Activated naive CD8-positive, alpha-beta T cell treated with anti-CD3 and anti-CD28 coated beads, Interleukin-2, amount 10 ng/mL, durations not matched to agents 7 days and 5 days (primary cell): ENCODE data around the gene SDC3. TPM values are rescaled to one million over a fixed set of nuclear protein-coding genes. Genes with fewer than 3 reads are reported as not detected.

Experiments
- ATAC-seq: fragments of 150-1000 bp; cut with Tn5 transposase; one replicate; pipeline ENCODE4 v1.10.0; 2021; ENCODE audit warnings: low read depth, moderate library complexity
- POLR2A ChIA-PET: fragments of 350-600 bp; sonication (Branson Sonifier 250); formaldehyde crosslinking; loops from one replicate; lab custom pipeline; 2021; ENCODE audit warnings: antibody characterized with exemption; lab: Charles Lee
- DNase-seq: peaks from one replicate; pipeline ENCODE4 v3.0.0; 2021
- H3K27ac Mint-ChIP-seq: one replicate; pipeline ENCODE4 v1.8.0; 2022; ENCODE audit warnings: mild to moderate bottlenecking, mixed read lengths
- H3K27me3 Mint-ChIP-seq: one replicate; pipeline ENCODE4 v1.8.0; 2022; ENCODE audit warnings: mild to moderate bottlenecking, moderate library complexity, mixed read lengths
- H3K36me3 Mint-ChIP-seq: one replicate; pipeline ENCODE4 v1.8.0; 2021; ENCODE audit warnings: mild to moderate bottlenecking, mixed read lengths
- H3K4me1 Mint-ChIP-seq: one replicate; pipeline ENCODE4 v1.8.0; 2021; ENCODE audit warnings: mixed read lengths
- H3K4me3 Mint-ChIP-seq: one replicate; pipeline ENCODE4 v1.8.0; 2022; ENCODE audit warnings: mild to moderate bottlenecking, moderate library complexity, mixed read lengths
- H3K9me3 Mint-ChIP-seq: one replicate; pipeline ENCODE4 v1.8.0; 2021; ENCODE audit warnings: mixed read lengths
- total RNA-seq, 2 experiments: library from RNA; stranded (reverse); gene quantifications; one replicate each; pipeline ENCODE4 v1.2.3, GENCODE V29; 2021

Gene SDC3
- total RNA-seq, 2 experiments from 2014 or later: 0.51 to 0.55 TPM

DNA sequence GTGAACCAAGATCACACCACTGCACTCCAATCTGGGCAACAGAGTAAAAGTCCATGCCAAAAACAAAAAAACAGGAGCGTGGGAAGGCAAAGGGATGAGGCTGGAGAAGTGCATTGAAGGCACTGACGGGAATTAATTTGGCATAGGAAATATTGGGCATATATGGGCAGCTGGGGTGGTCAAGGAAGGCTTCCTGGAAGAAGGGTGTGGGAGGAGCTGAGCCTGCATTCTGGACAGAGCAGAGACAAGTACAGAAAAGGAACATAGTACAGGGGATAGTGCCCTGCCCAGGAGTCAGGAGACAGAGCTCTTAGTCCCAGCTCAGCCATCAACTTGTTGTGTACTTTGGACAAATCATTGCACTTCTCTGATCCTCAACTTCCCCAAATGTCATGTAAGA is 11.7 kb downstream of the SDC3 start:
- H3K9me3 Mint-ChIP-seq: no peaks in the 10 kb centered on the region
- H3K27ac Mint-ChIP-seq: no peak overlapping the region
- H3K36me3 Mint-ChIP-seq: no peaks in the 10 kb centered on the region
- DNase-seq (no peak), ATAC-seq (no peak)
- peaks cover 10% of the 10 kb centered on the region for H3K27me3 Mint-ChIP-seq
- POLR2A ChIA-PET: no interaction called here
- H3K4me3 Mint-ChIP-seq: no peak overlapping the region
- H3K4me1 Mint-ChIP-seq: no peaks in the 10 kb centered on the region

GRCh38 chr1:30895944-30896660 is 12.5 kb downstream of the SDC3 start:
- no peaks in the 10 kb centered on the region for H3K4me1 Mint-ChIP-seq
- H3K27me3 Mint-ChIP-seq: peaks cover 13% of the 10 kb centered on the region
- H3K27ac Mint-ChIP-seq: no peak overlapping the region
- H3K36me3 Mint-ChIP-seq: no peaks in the 10 kb centered on the region
- H3K4me3 Mint-ChIP-seq: no peak overlapping the region
- POLR2A ChIA-PET: no interaction called here
- DNase-seq: no peak
- no peaks in the 10 kb centered on the region for H3K9me3 Mint-ChIP-seq
- ATAC-seq: no peak

DNA sequence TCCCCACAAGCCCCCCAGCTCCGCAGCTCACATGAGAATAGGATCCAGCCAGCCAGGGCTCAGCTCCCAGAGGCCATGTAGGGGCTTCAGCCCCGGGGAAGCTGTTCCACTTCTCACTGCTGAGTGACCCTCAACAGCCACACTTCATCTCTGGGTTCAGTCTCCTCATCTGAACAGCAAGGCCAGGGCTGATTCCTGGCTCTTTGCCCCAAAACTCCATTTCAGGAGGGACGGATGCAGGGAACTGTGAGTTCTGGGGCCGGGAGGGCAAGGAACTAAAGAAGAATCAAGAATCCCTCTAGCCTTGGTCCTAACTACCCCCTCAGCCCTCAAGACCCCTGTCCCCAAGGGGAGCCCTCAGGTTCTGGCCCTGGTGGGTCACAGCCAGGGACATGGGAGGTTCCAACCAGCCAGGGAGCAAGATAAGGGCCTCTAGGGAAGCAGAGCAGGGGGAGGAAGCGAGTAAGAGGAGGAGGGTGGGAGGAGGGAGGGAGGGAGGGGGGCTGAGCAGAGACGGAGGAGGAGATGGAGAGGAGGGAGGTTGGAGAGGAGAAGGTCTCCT is 13.1 kb downstream of the SDC3 start:
- Mint-ChIP-seq H3K27ac (no peak overlapping the region), H3K4me1 (no peaks in the 10 kb centered on the region), H3K27me3 (peaks cover 16% of the 10 kb centered on the region), H3K4me3 (no peak overlapping the region), H3K36me3 (no peaks in the 10 kb centered on the region), H3K9me3 (no peaks in the 10 kb centered on the region)
- POLR2A ChIA-PET: no interaction called here
- ATAC-seq (no peak), DNase-seq (no peak)

- no peak overlapping the region for H3K4me3 Mint-ChIP-seq
- no peak overlapping the region for H3K27ac Mint-ChIP-seq
- DNase-seq: no peak
- no peaks in the 10 kb centered on the region for H3K36me3 Mint-ChIP-seq
- peaks cover 21% of the 10 kb centered on the region for H3K27me3 Mint-ChIP-seq
- no peak for ATAC-seq
- H3K4me1 Mint-ChIP-seq: no peaks in the 10 kb centered on the region
- POLR2A ChIA-PET: no interaction called here
- no peaks in the 10 kb centered on the region for H3K9me3 Mint-ChIP-seq
Observed at GRCh38 chr1:30894508-30894973, 14.0 kb downstream of the SDC3 start.

- H3K9me3 Mint-ChIP-seq: no peaks in the 10 kb centered on the region
- ATAC-seq (no peak), DNase-seq (no peak)
- H3K4me1 Mint-ChIP-seq: no peaks in the 10 kb centered on the region
- H3K27me3 Mint-ChIP-seq: peaks cover 21% of the 10 kb centered on the region
- no peak overlapping the region for H3K4me3 Mint-ChIP-seq
- H3K27ac Mint-ChIP-seq: no peak overlapping the region
- H3K36me3 Mint-ChIP-seq: no peaks in the 10 kb centered on the region
- POLR2A ChIA-PET: no interaction called here
Observed at GRCh38 chr1:30893776-30894507, 14.6 kb downstream of the SDC3 start.

GRCh38 chr1:30892671-30893073 is 15.9 kb downstream of the SDC3 start:
- POLR2A ChIA-PET: no interaction called here
- H3K9me3 Mint-ChIP-seq: no peaks in the 10 kb centered on the region
- no peak for DNase-seq
- ATAC-seq: no peak
- H3K27ac Mint-ChIP-seq: no peak overlapping the region
- no peaks in the 10 kb centered on the region for H3K36me3 Mint-ChIP-seq
- no peaks in the 10 kb centered on the region for H3K4me1 Mint-ChIP-seq
- peaks cover 18% of the 10 kb centered on the region for H3K27me3 Mint-ChIP-seq
- no peak overlapping the region for H3K4me3 Mint-ChIP-seq

GRCh38 chr1:30891227-30891552 is 17.4 kb downstream of the SDC3 start:
- Mint-ChIP-seq H3K4me3 (no peak overlapping the region), H3K4me1 (no peaks in the 10 kb centered on the region), H3K27ac (no peak overlapping the region), H3K9me3 (no peaks in the 10 kb centered on the region), H3K27me3 (peaks cover 22% of the 10 kb centered on the region), H3K36me3 (no peaks in the 10 kb centered on the region)
- POLR2A ChIA-PET: no interaction called here
- ATAC-seq (no peak), DNase-seq (no peak)

- H3K4me3 Mint-ChIP-seq: no peak overlapping the region
- H3K4me1 Mint-ChIP-seq: no peaks in the 10 kb centered on the region
- ATAC-seq: no peak
- H3K27ac Mint-ChIP-seq: no peak overlapping the region
- no peaks in the 10 kb centered on the region for H3K9me3 Mint-ChIP-seq
- DNase-seq: no peak
- peaks cover 21% of the 10 kb centered on the region for H3K27me3 Mint-ChIP-seq
- POLR2A ChIA-PET: no interaction called here
- H3K36me3 Mint-ChIP-seq: no peaks in the 10 kb centered on the region
Observed at GRCh38 chr1:30890502-30891226, 17.9 kb downstream of the SDC3 start.

DNA sequence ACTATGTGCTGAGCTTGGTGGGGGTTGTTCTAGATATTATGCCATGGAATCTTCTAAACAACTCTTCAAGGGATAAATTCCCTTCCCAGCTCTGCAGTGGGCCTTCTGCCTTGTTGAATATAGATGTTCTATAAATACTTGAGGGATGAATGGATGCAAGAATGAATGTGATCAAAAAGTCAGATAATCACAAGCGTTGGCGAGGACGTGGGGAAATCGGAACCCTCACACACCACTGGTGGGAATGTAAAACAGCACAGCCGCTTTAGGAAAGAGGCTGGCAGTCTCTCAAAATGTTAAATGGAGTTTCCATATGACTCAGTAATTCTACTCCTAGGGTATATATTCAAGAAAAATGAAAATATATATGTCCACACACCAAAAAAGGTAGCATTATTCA is 19.0 kb downstream of the SDC3 start:
- no peak overlapping the region for H3K27ac Mint-ChIP-seq
- H3K36me3 Mint-ChIP-seq: no peaks in the 10 kb centered on the region
- H3K4me3 Mint-ChIP-seq: no peak overlapping the region
- DNase-seq: no peak
- peaks cover 22% of the 10 kb centered on the region for H3K27me3 Mint-ChIP-seq
- POLR2A ChIA-PET: interaction anchor here (0.5 kb wide), 1 partner anchor 418 kb away, joined by 3 read pairs; no protein-coding TSS in a partner anchor
- no peaks in the 10 kb centered on the region for H3K9me3 Mint-ChIP-seq
- no peak for ATAC-seq
- no peaks in the 10 kb centered on the region for H3K4me1 Mint-ChIP-seq

DNA sequence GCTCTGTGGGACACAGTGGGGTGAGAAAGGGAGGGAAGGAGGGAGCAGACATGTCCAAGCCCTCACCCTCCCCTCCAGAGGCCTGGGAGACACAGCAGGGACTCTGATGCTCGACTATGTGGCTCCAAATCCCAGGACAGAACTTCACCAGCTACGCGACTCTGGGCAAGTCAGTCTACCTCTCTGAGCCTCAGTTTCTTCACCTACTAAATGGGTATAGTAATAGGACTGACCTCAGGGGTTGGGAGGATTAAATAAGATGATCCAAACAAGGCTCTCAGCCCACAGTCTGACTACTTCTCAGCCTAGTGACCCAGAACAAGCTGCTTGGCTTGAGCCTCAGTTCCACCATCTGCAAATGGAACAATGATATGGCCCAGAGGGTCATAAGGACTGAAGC is 19.6 kb downstream of the SDC3 start:
- Mint-ChIP-seq H3K27ac (no peak overlapping the region), H3K36me3 (no peaks in the 10 kb centered on the region), H3K4me3 (no peak overlapping the region), H3K27me3 (peaks cover 26% of the 10 kb centered on the region), H3K9me3 (no peaks in the 10 kb centered on the region), H3K4me1 (no peaks in the 10 kb centered on the region)
- ATAC-seq (no peak), DNase-seq (no peak)
- POLR2A ChIA-PET: interaction anchor here (0.5 kb wide), 1 partner anchor 418 kb away, joined by 3 read pairs; no protein-coding TSS in a partner anchor

DNA sequence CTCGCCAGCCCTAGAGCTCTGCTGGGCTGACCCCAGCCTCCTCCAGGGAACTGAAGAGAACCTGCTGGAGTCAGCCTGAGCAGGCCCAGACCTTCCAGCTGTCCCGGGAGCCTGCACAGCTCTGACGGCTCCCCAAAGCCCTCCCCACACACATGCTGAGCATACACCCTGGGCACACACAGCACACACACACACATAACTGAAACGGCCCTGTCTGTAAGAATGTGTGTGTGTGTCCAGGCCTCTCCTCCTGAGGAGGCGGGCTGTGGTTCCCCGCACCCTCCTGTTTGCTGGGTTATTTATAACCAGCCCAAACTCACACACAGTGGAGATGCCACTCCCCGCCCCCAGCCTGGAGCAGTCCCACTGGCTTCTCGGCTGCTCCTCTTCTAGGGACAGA is 20.2 kb downstream of the SDC3 start:
- no peak overlapping the region for H3K27ac Mint-ChIP-seq
- no peaks in the 10 kb centered on the region for H3K9me3 Mint-ChIP-seq
- no peaks in the 10 kb centered on the region for H3K36me3 Mint-ChIP-seq
- peaks cover 26% of the 10 kb centered on the region for H3K27me3 Mint-ChIP-seq
- ATAC-seq (no peak), DNase-seq (no peak)
- H3K4me1 Mint-ChIP-seq: no peaks in the 10 kb centered on the region
- POLR2A ChIA-PET: no interaction called here
- no peak overlapping the region for H3K4me3 Mint-ChIP-seq

- H3K27me3 Mint-ChIP-seq: peaks cover 31% of the 10 kb centered on the region
- H3K36me3 Mint-ChIP-seq: no peaks in the 10 kb centered on the region
- POLR2A ChIA-PET: no interaction called here
- no peaks in the 10 kb centered on the region for H3K4me1 Mint-ChIP-seq
- ATAC-seq: no peak
- H3K27ac Mint-ChIP-seq: no peak overlapping the region
- no peak for DNase-seq
- H3K4me3 Mint-ChIP-seq: no peak overlapping the region
- H3K9me3 Mint-ChIP-seq: no peaks in the 10 kb centered on the region
Observed at GRCh38 chr1:30887485-30888315, 20.9 kb downstream of the SDC3 start.
